Subcutaneous adipose tissue (tissue), 4 donors: Measurements from ENCODE around the gene SLC13A4. TPM values are rescaled to one million over a fixed set of nuclear protein-coding genes. Genes with fewer than 3 reads are reported as not detected.

Experiments used
- CTCF ChIP-seq: fragments of 450-650 bp; IDR thresholded peaks from one replicate; pipeline ENCODE4 v1.5.1; 2016; ENCODE audit warnings: low read depth, mild to moderate bottlenecking, control low read depth, antibody characterized with exemption, moderate library complexity
- total RNA-seq, 4 donors: library from RNA; depleted of rRNA; stranded (reverse); fragments of >200 nt; gene quantifications; one replicate each; pipeline ENCODE4 v1.1.0, GENCODE V29; 2016

The SLC13A4 gene
- total RNA-seq: under 1 TPM in 2 of 4 donors, not detected in 2; 0.17 to 0.88 TPM

DNA sequence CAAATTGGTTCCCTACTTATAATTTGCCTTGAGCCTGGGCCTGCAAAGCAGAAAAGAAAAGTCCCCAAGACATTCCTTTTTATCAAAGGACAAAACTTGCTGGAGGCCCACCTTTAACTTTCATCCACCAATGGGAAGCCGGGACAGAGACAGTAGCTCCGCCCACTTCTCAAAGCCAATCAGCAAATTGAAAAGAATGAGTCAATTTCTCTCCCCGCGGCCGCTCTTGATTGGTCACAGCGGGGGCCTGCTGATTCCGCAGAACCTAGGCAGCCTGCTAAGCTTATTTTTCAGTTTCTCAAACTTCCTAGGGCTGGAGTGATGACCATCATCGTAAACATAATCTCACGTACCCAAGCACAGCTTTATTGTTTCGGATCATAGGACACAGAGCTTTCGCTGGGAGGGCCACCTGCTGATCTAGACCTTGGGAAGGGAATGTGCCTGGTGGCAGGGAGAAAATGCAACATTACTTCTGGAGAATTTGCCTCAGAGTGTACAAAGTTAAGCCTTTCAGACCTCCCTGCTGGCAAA lies at the start of gene SLC13A4:
TSS of gene SLC13A4 (minus strand) at position 51 of the 534 bp plus-strand sequence. CDS start 690 bp downstream, outside the sequence.
- no peak for TF ChIP-seq CTCF

DNA sequence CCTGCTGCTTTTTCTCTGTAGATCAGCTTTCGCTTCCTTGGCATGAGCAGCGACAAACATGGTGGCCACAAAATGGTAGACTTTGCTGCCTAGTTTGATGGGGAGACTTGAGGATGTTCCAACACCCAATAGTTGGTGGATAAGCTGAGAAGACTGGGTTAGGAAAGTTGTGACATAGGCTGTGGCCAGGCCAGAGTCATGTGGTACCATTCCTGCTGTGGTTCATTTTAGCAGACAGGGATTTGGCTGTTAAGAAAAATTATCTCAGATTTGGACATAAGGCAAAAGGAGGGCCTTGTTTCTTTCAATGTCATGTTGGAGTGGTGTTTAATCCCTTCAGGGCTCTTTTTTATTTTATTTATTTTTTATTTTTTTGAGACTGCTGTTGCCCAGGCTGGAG lies 47.2 kb upstream of the SLC13A4 start:
- no peak for TF ChIP-seq CTCF

DNA sequence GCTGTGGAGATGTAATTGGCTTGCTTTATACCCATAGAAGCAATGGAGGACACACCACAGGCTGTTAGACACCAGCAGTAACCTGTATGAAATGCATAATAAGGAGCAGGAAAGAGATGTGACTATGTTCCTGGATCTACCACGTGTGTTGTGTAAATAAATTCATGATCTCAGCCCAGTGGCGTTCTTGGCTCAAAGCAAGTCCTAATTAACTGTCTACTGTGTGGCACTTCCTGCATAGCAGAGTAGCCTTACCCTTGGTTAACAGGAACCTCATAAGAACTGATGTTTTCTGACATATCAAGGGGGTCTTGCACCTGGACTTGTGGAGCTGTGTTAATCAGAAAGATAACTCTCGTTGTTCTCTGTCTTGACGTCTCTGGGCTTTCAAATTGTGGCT lies 46.3 kb upstream of the SLC13A4 start:
- no peak for TF ChIP-seq CTCF

GRCh38 chr7:135773464-135773863 lies 45.5 kb upstream of the SLC13A4 start:
- no peak for TF ChIP-seq CTCF

GRCh38 chr7:135772639-135773222 lies 44.7 kb upstream of the SLC13A4 start:
- TF ChIP-seq CTCF: no peak

- TF ChIP-seq CTCF: no peak
Observed at GRCh38 chr7:135771961-135772638, 44.1 kb upstream of the SLC13A4 start.

GRCh38 chr7:135771051-135771450 lies 43.1 kb upstream of the SLC13A4 start:
- TF ChIP-seq CTCF: no peak
